ENCODE measurements around the gene SLC39A3. TPM values are rescaled to one million over a fixed set of nuclear protein-coding genes. Genes with fewer than 3 reads are reported as not detected.

The SLC39A3 gene
- total and polyA plus RNA-seq, 2 donors = 14.3 to 44.0 TPM

- DNase-seq (ENCODE audit: extremely low spot score) = no peak
- no peak overlapping the region for H3K4me3 ChIP-seq (ENCODE audit: low read depth, low read length)
- no peaks in the 10 kb centered on the region for H3K4me1 ChIP-seq (ENCODE audit: insufficient read depth)
- no peak overlapping the region for H3K27ac ChIP-seq (ENCODE audit: low read depth)
- 93% methylated on average over 43 of the region's 43 CpGs for WGBS
- H3K36me3 ChIP-seq (ENCODE audit: insufficient read depth) = peaks cover 9% of the 10 kb centered on the region
Observed at GRCh38 chr19:2761876-2762782, 22.3 kb upstream of the SLC39A3 start.

- WGBS = 92% methylated on average over 16 of the region's 16 CpGs
- peaks cover 9% of the 10 kb centered on the region for H3K36me3 ChIP-seq (ENCODE audit: insufficient read depth)
- no peak for DNase-seq (ENCODE audit: extremely low spot score)
- H3K4me3 ChIP-seq (ENCODE audit: low read depth, low read length) = no peak overlapping the region
- no peaks in the 10 kb centered on the region for H3K4me1 ChIP-seq (ENCODE audit: insufficient read depth)
- no peak overlapping the region for H3K27ac ChIP-seq (ENCODE audit: low read depth)
Observed at GRCh38 chr19:2761309-2761677, 21.5 kb upstream of the SLC39A3 start.

- 95% methylated on average over 7 of the region's 7 CpGs for WGBS
- Histone ChIP-seq H3K4me1 (ENCODE audit: insufficient read depth) (no peaks in the 10 kb centered on the region), H3K27ac (ENCODE audit: low read depth) (no peak overlapping the region), H3K4me3 (ENCODE audit: low read depth, low read length) (no peak overlapping the region), H3K36me3 (ENCODE audit: insufficient read depth) (peaks cover 9% of the 10 kb centered on the region)
- DNase-seq (ENCODE audit: extremely low spot score) = no peak
Observed at GRCh38 chr19:2759965-2760364, 20.1 kb upstream of the SLC39A3 start.

- no peak for DNase-seq (ENCODE audit: extremely low spot score)
- Histone ChIP-seq H3K4me1 (ENCODE audit: insufficient read depth) (no peaks in the 10 kb centered on the region), H3K27ac (ENCODE audit: low read depth) (no peak overlapping the region), H3K36me3 (ENCODE audit: insufficient read depth) (peaks cover 9% of the 10 kb centered on the region), H3K4me3 (ENCODE audit: low read depth, low read length) (no peak overlapping the region)
- WGBS = 92% methylated on average over 17 of the region's 17 CpGs
Observed at GRCh38 chr19:2759362-2759761, 19.5 kb upstream of the SLC39A3 start.

- Histone ChIP-seq H3K27ac (ENCODE audit: low read depth) (no peak overlapping the region), H3K4me1 (ENCODE audit: insufficient read depth) (no peaks in the 10 kb centered on the region), H3K36me3 (ENCODE audit: insufficient read depth) (peaks cover 9% of the 10 kb centered on the region), H3K4me3 (ENCODE audit: low read depth, low read length) (no peak overlapping the region)
- WGBS = 87% methylated on average over 17 of the region's 17 CpGs
- DNase-seq (ENCODE audit: extremely low spot score) = no peak
Observed at GRCh38 chr19:2758601-2759313, 18.9 kb upstream of the SLC39A3 start.

- Histone ChIP-seq H3K36me3 (ENCODE audit: insufficient read depth) (peaks cover 6% of the 10 kb centered on the region), H3K4me3 (ENCODE audit: low read depth, low read length) (no peak overlapping the region), H3K27ac (ENCODE audit: low read depth) (no peak overlapping the region), H3K4me1 (ENCODE audit: insufficient read depth) (no peaks in the 10 kb centered on the region)
- no peak for DNase-seq (ENCODE audit: extremely low spot score)
- WGBS = 94% methylated on average over 48 of the region's 48 CpGs
Observed at GRCh38 chr19:2756921-2757881, 17.4 kb upstream of the SLC39A3 start.

- WGBS = 86% methylated on average over 8 of the region's 8 CpGs
- H3K27ac ChIP-seq (ENCODE audit: low read depth) = no peak overlapping the region
- H3K4me1 ChIP-seq (ENCODE audit: insufficient read depth) = no peaks in the 10 kb centered on the region
- no peak for DNase-seq (ENCODE audit: extremely low spot score)
- peaks cover 6% of the 10 kb centered on the region for H3K36me3 ChIP-seq (ENCODE audit: insufficient read depth)
- no peak overlapping the region for H3K4me3 ChIP-seq (ENCODE audit: low read depth, low read length)
Observed at GRCh38 chr19:2756477-2756876, 16.7 kb upstream of the SLC39A3 start.

GRCh38 chr19:2755811-2756210 lies 16.0 kb upstream of the SLC39A3 start:
- Histone ChIP-seq H3K4me3 (ENCODE audit: low read depth, low read length) (no peak overlapping the region), H3K27ac (ENCODE audit: low read depth) (no peak overlapping the region), H3K36me3 (ENCODE audit: insufficient read depth) (peaks cover under 1% of the 10 kb centered on the region), H3K4me1 (ENCODE audit: insufficient read depth) (no peaks in the 10 kb centered on the region)
- WGBS = 93% methylated on average over 16 of the region's 16 CpGs
- DNase-seq (ENCODE audit: extremely low spot score) = no peak

GRCh38 chr19:2755448-2755705 lies 15.6 kb upstream of the SLC39A3 start:
- Histone ChIP-seq H3K4me3 (ENCODE audit: low read depth, low read length) (no peak overlapping the region), H3K4me1 (ENCODE audit: insufficient read depth) (no peaks in the 10 kb centered on the region), H3K36me3 (ENCODE audit: insufficient read depth) (no peaks in the 10 kb centered on the region), H3K27ac (ENCODE audit: low read depth) (no peak overlapping the region)
- WGBS = 91% methylated on average over 16 of the region's 16 CpGs
- no peak for DNase-seq (ENCODE audit: extremely low spot score)

- H3K4me1 ChIP-seq (ENCODE audit: insufficient read depth) = no peaks in the 10 kb centered on the region
- no peak overlapping the region for H3K27ac ChIP-seq (ENCODE audit: low read depth)
- no peak overlapping the region for H3K4me3 ChIP-seq (ENCODE audit: low read depth, low read length)
- DNase-seq (ENCODE audit: extremely low spot score) = no peak
- WGBS = 94% methylated on average over 43 of the region's 43 CpGs
- no peaks in the 10 kb centered on the region for H3K36me3 ChIP-seq (ENCODE audit: insufficient read depth)
Observed at GRCh38 chr19:2754659-2755447, 15.0 kb upstream of the SLC39A3 start.

- H3K36me3 ChIP-seq (ENCODE audit: insufficient read depth) = no peaks in the 10 kb centered on the region
- WGBS = 91% methylated on average over 21 of the region's 21 CpGs
- no peaks in the 10 kb centered on the region for H3K4me1 ChIP-seq (ENCODE audit: insufficient read depth)
- DNase-seq (ENCODE audit: extremely low spot score) = no peak
- no peak overlapping the region for H3K27ac ChIP-seq (ENCODE audit: low read depth)
- no peak overlapping the region for H3K4me3 ChIP-seq (ENCODE audit: low read depth, low read length)
Observed at GRCh38 chr19:2751438-2751830, 11.6 kb upstream of the SLC39A3 start.

- Histone ChIP-seq H3K4me1 (ENCODE audit: insufficient read depth) (no peaks in the 10 kb centered on the region), H3K36me3 (ENCODE audit: insufficient read depth) (no peaks in the 10 kb centered on the region), H3K27ac (ENCODE audit: low read depth) (no peak overlapping the region), H3K4me3 (ENCODE audit: low read depth, low read length) (no peak overlapping the region)
- 79% methylated on average over 17 of the region's 17 CpGs for WGBS
- no peak for DNase-seq (ENCODE audit: extremely low spot score)
Observed at GRCh38 chr19:2750808-2751437, 11.1 kb upstream of the SLC39A3 start.

All from urinary bladder (tissue), 4 donors.